Lower leg skin (tissue), 4 donors: Measurements from ENCODE around the gene ROBO1. TPM values are rescaled to one million over a fixed set of nuclear protein-coding genes. Genes with fewer than 3 reads are reported as not detected.

Experiments used
- DNase-seq, 2 donors: peaks; one replicate each; pipeline ENCODE4 v3.0.0-alpha.2; 2019; ENCODE audit warnings: low spot score in 2 of 2
- H3K4me3 ChIP-seq: fragments of 200-600 bp; sonication (generic); 2 replicates; pipeline ENCODE4 v1.5.1; 2017; ENCODE audit warnings: mild to moderate bottlenecking, low read depth; ENCODE audit not compliant: poor library complexity, severe bottlenecking
- POLR2A ChIP-seq, 2 donors: fragments of 450-650 bp; IDR thresholded peaks; one replicate each; pipeline ENCODE4 v1.6.1; 2016 to 2017; ENCODE audit warnings: antibody characterized with exemption in 2 of 2, mild to moderate bottlenecking in 1 of 2, moderate library complexity in 1 of 2
- WGBS, 2 donors: methylation state at CpG; one replicate each; pipeline ENCODE4 v1.1.5; 2018; 5-methylcytosine and 5-hydroxymethylcytosine counted together
- intact Hi-C: fragments of 100-400 bp; cut with DNase I; formaldehyde crosslinking; loops from one replicate; pipeline ENCODE4 v1.15.0; 2023; ENCODE audit warnings: low total_unique reads
- total RNA-seq, 4 donors: library from RNA; depleted of rRNA; stranded (reverse); fragments of >200 nt; gene quantifications; one replicate each; pipeline ENCODE4 v1.1.0, GENCODE V29; 2016
- TF ChIP-seq, protein P1 (sequence below), 3 donors: fragments of 450-650 bp; IDR thresholded peaks; one replicate each; pipeline ENCODE4 v1.5.1; 2016; ENCODE audit warnings: antibody characterized with exemption in 3 of 3, mild to moderate bottlenecking in 3 of 3, moderate library complexity in 2 of 3

ROBO1 gene
- total RNA-seq, 4 donors from 2014 or later, result 26.3 to 60.0 (median 51.0) TPM

DNA sequence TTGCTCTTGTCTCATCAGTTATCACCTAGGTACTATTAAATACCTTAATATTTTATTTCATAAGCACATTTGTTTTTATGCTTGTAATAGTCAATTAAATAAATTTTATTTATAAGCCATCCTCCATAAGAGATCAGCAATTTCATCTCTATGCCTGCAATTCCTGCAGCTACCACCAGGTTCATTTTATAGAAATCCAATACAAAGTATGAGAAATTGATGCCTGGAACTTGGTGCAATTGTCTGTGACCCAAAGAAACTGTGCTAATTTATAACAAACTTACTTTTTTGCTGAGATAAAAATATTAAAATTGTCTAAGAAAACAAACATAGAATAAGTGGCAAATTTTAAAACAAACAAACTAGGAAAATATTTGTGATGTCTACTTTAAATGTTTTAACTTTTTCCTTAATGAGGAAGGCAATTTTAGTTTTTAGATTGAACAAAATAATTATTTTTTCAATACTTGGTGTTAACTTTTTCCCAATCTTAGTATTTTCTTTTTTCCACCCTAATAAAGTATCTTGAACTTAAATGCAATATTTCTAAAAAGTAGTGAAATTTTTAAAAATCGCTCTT lies 1026.6 kb downstream of the ROBO1 start:
- TF ChIP-seq, protein P1, sequence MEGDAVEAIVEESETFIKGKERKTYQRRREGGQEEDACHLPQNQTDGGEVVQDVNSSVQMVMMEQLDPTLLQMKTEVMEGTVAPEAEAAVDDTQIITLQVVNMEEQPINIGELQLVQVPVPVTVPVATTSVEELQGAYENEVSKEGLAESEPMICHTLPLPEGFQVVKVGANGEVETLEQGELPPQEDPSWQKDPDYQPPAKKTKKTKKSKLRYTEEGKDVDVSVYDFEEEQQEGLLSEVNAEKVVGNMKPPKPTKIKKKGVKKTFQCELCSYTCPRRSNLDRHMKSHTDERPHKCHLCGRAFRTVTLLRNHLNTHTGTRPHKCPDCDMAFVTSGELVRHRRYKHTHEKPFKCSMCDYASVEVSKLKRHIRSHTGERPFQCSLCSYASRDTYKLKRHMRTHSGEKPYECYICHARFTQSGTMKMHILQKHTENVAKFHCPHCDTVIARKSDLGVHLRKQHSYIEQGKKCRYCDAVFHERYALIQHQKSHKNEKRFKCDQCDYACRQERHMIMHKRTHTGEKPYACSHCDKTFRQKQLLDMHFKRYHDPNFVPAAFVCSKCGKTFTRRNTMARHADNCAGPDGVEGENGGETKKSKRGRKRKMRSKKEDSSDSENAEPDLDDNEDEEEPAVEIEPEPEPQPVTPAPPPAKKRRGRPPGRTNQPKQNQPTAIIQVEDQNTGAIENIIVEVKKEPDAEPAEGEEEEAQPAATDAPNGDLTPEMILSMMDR (IDR thresholded peaks at IDR 0.05), result no peak
- no peak for TF ChIP-seq POLR2A (IDR thresholded peaks at IDR 0.05)
- intact Hi-C loops, result no loop called here
- 96 to 100% methylated on average over 1 of the region's 1 CpG for whole genome bisulfite sequencing, 2 donors
- H3K4me3 ChIP-seq, result no peak overlapping the region
- no peak for DNase-seq

DNA sequence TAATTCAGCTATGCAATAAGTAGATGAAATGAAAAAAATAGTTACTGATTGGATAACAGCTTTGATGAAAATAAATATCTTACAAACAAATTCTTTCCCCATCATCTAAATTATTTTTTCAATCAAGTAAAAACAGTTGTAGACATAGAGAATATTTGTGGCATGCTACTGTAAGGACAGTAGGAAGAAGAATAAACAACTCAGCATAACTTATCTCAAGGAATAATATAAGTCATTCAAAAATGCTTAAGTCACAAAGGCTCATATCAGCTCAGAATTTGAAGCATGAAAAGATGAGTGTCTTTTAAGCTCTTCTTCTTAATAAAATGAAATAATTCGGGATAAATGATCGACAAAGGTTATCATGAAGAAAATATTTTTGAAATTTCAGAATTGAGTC lies 1029.0 kb downstream of the ROBO1 start:
- 91 to 93% methylated on average over 2 of the region's 2 CpGs for WGBS, 2 donors
- intact Hi-C loops, result no loop called here

DNA sequence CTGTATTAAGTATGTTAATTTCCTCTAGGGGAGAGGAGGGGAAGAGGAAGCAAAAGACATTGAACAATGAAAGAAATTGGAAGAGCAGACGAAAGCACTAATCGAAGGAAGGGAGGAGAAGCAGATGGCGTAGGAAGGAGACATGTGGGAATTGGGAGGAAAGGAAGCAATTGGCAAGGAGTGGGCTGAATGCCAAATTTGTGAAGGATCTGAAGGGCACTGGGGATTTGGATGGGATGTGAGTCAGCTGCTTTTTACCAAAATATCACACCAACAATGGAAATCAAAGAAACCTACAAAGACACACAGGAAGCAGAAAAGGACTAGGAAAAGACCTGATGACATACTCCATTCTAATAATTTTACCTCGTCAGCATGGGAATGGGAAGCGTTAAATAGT lies 1029.8 kb downstream of the ROBO1 start:
- no peak overlapping the region for H3K4me3 ChIP-seq
- intact Hi-C loops, result no loop called here
- TF ChIP-seq POLR2A (IDR thresholded peaks at IDR 0.05), result no peak
- TF ChIP-seq, protein P1 (IDR thresholded peaks at IDR 0.05), result no peak
- DNase-seq, result no peak
- 69 to 72% methylated on average over 5 of the region's 5 CpGs for WGBS, 2 donors

More for the DNA sequence above, 1029.0 kb downstream of the ROBO1 start:
- no peak for DNase-seq
- TF ChIP-seq POLR2A (IDR thresholded peaks at IDR 0.05), result no peak
- TF ChIP-seq, protein P1 (IDR thresholded peaks at IDR 0.05), result no peak
- no peak overlapping the region for H3K4me3 ChIP-seq

DNA sequence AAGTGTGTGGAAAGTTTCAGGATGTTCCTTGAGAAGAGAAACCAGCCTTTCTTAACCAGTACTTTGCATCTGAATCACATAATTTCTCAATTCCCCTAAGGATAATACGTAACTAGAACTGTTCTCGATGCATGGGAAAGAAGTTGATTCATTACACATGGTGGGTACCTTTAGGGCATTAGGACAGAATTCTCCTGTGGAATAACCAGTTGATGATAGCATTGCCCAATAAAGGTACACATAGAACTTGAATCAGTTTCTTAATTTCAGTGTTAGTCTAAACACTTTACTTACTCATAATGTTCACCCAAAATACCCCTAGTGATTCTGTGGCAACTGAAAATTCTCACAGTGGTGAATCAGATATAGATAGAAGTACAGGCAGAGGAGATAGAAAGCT lies 1030.9 kb downstream of the ROBO1 start:
- 45 to 48% methylated on average over 2 of the region's 2 CpGs for WGBS, 2 donors
- TF ChIP-seq, protein P1 (IDR thresholded peaks at IDR 0.05), result no peak
- H3K4me3 ChIP-seq, result no peak overlapping the region
- no peak for DNase-seq
- intact Hi-C loops, result no loop called here

DNA sequence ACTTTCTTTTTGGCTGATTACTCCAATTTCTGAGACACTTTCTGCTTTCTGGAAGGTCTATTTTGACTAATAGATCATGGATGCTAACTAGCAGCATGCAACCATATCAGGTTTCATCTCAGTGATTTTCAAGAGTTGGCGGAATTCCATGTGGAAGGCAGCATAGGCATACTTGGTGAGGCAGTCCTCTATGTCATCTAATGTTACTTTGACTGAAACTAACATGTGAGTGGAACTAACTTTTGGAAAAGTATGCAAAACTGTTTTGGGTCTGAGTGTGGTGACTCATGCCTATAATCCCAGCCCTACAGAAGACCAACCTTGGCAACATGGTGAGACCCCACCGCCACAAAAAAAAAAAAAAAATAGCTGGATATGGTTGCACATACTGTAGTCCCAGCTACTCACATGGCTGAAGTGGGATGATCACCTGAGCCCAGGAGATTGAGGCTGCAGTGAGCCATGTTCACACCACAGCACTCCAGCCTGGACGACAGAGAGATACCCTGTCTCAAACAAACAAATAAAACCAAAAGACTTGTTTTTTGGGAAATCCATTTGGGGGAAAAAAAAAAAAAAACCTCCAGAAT lies 1033.7 kb downstream of the ROBO1 start:
- TF ChIP-seq, protein P1 (IDR thresholded peaks at IDR 0.05), result no peak
- TF ChIP-seq POLR2A (IDR thresholded peaks at IDR 0.05), result no peak
- intact Hi-C loops, result no loop called here
- no peak for DNase-seq
- no peak overlapping the region for H3K4me3 ChIP-seq
- WGBS, 2 donors, result 94% methylated on average over 3 of the region's 3 CpGs

DNA sequence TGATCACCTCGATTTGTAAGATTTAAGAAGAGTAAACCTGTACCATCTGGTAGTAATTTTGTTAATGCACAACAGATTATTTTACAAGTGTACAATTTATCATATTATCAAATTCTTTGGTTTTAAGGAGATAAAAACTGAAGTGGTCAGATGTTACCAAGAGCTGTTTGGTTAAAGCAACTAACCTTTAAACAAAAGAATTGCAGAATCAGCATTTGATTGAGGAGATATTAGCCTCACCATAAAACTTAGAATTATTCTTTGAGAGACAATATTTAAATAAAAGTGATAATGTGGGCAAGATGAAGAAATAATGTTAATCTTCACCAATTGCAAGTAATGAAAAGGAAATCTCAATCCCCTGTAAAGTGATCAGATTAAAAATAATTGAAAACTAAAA lies 1034.9 kb downstream of the ROBO1 start:
- WGBS, 2 donors, result 94 to 98% methylated on average over 1 of the region's 1 CpG
- TF ChIP-seq POLR2A (IDR thresholded peaks at IDR 0.05), result no peak
- TF ChIP-seq, protein P1 (IDR thresholded peaks at IDR 0.05), result no peak
- intact Hi-C loops, result no loop called here
- H3K4me3 ChIP-seq, result no peak overlapping the region
- DNase-seq, result no peak
